HEK293T (cell line): ENCODE measurements around the gene RALGPS2.

ENCODE experiments used
- ARNT ChIP-seq: fragments of 450-650 bp; IDR thresholded peaks from 2 replicates; pipeline ENCODE4 v1.6.1; 2017; ENCODE audit warnings: mild to moderate bottlenecking
- BHLHE40 ChIP-seq: fragments of 450-650 bp; IDR thresholded peaks from 2 replicates; pipeline ENCODE4 v1.6.1; 2016; ENCODE audit warnings: mild to moderate bottlenecking, moderate library complexity, borderline replicate concordance
- CTBP1 ChIP-seq: fragments of 450-650 bp; IDR thresholded peaks from 2 replicates; pipeline ENCODE4 v1.6.1; 2016; ENCODE audit warnings: borderline replicate concordance
- ELF4 ChIP-seq: fragments of 450-650 bp; IDR thresholded peaks from 2 replicates; pipeline ENCODE4 v1.6.1; 2017; ENCODE audit warnings: antibody characterized with exemption
- FOXK2 ChIP-seq: fragments of 450-650 bp; IDR thresholded peaks from 2 replicates; pipeline ENCODE4 v1.6.1; 2016; ENCODE audit warnings: mild to moderate bottlenecking
- FOXM1 ChIP-seq: fragments of 450-650 bp; IDR thresholded peaks from 2 replicates; pipeline ENCODE4 v1.6.1; 2017; ENCODE audit warnings: mild to moderate bottlenecking, borderline replicate concordance
- L3MBTL2 ChIP-seq: fragments of 450-650 bp; conservative IDR thresholded peaks from 2 replicates; pipeline ENCODE4 v1.6.1; 2016; ENCODE audit warnings: mild to moderate bottlenecking
- LEF1 ChIP-seq: fragments of 450-650 bp; IDR thresholded peaks from 2 replicates; pipeline ENCODE4 v1.6.1; 2017; ENCODE audit warnings: mild to moderate bottlenecking, borderline replicate concordance
- NFRKB ChIP-seq: fragments of 450-650 bp; IDR thresholded peaks from 2 replicates; pipeline ENCODE4 v1.6.1; 2016; ENCODE audit warnings: mild to moderate bottlenecking, moderate library complexity
- SP1 ChIP-seq: fragments of 450-650 bp; IDR thresholded peaks from 2 replicates; pipeline ENCODE4 v1.6.1; 2017
- SUZ12 ChIP-seq: fragments of 450-650 bp; IDR thresholded peaks from 2 replicates; pipeline ENCODE4 v1.6.1; 2016; ENCODE audit warnings: mild to moderate bottlenecking
- TARDBP ChIP-seq: fragments of 450-650 bp; IDR thresholded peaks from 2 replicates; pipeline ENCODE4 v1.6.1; 2016
- ZNF384 ChIP-seq: fragments of 450-650 bp; IDR thresholded peaks from 2 replicates; pipeline ENCODE4 v1.6.1; 2016
- TF ChIP-seq, protein P1 (sequence below): fragments of 450-650 bp; IDR thresholded peaks from 2 replicates; pipeline ENCODE4 v1.6.1; 2016

DNA sequence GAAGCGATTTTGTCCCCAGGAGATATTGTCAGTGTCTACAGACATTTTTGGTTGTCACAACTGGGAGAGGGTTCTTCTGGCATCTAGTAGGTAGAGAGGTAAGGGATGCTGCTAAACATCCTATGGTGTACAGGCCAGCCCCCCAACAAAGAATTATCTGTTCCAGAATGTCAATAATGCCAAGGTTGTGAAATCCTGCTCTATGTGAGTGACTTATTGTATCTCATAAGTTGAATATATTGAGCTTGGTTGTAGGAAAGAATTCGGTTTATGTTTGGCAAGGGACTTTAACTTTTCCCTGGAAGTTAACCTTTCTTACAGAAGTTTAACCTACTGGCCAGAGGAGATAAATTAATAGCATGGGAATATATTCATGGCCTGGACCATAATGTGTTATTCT lies 198.5 kb downstream of the RALGPS2 start:
- TF ChIP-seq FOXK2 (no peak), FOXM1 (no peak), ZNF384 (no peak), CTBP1 (no peak), TARDBP (no peak), SUZ12 (no peak), NFRKB (no peak), SP1 (no peak), BHLHE40 (no peak), L3MBTL2 (no peak), ELF4 (no peak), ARNT (no peak), LEF1 (no peak)
- TF ChIP-seq, protein P1, sequence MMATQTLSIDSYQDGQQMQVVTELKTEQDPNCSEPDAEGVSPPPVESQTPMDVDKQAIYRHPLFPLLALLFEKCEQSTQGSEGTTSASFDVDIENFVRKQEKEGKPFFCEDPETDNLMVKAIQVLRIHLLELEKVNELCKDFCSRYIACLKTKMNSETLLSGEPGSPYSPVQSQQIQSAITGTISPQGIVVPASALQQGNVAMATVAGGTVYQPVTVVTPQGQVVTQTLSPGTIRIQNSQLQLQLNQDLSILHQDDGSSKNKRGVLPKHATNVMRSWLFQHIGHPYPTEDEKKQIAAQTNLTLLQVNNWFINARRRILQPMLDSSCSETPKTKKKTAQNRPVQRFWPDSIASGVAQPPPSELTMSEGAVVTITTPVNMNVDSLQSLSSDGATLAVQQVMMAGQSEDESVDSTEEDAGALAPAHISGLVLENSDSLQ = no peak
